ENCODE results near the gene NFIC. TPM values are rescaled to one million over a fixed set of nuclear protein-coding genes. Genes with fewer than 3 reads are reported as not detected.

The NFIC gene
- total RNA-seq, 1 donor from 2014 or later, result 142 TPM

- peaks cover 0 to 51% of the 10 kb centered on the region in 2 donors for H3K36me3 ChIP-seq
- H3K27ac ChIP-seq, result peak overlapping the region; percentile 83
- DNase-seq (ENCODE audit: extremely low spot score in 2 of 2), result no peak
- H3K4me3 ChIP-seq, result no peak overlapping the region
- no peak for TF ChIP-seq POLR2A (IDR thresholded peaks at IDR 0.05)
- no peak for TF ChIP-seq POLR2AphosphoS5 (IDR thresholded peaks at IDR 0.05; ENCODE audit: insufficient read depth in 1 of 2, low read depth in 1 of 2)
- no peak for TF ChIP-seq CTCF (IDR thresholded peaks at IDR 0.05)
- H3K4me1 ChIP-seq, result peaks cover 44% of the 10 kb centered on the region
- H3K27me3 ChIP-seq, result no peaks in the 10 kb centered on the region
- H3K9me3 ChIP-seq, result no peaks in the 10 kb centered on the region
- intact Hi-C loops (cut with DNase I), result no loop called here
Measured at GRCh38 chr19:3454656-3455392, 88.4 kb downstream of the NFIC start.

- Histone ChIP-seq H3K4me3 (no peak overlapping the region), H3K9me3 (no peaks in the 10 kb centered on the region), H3K27me3 (no peaks in the 10 kb centered on the region), H3K27ac (peak overlapping the region; percentile 96), H3K4me1 (peaks cover 50% of the 10 kb centered on the region), H3K36me3 (peaks cover 0 to 49% of the 10 kb centered on the region in 2 donors)
- intact Hi-C loops (cut with DNase I), result no loop called here
- no peak for DNase-seq (ENCODE audit: extremely low spot score in 2 of 2)
- TF ChIP-seq POLR2A (IDR thresholded peaks at IDR 0.05) (no peak), CTCF (IDR thresholded peaks at IDR 0.05) (no peak), POLR2AphosphoS5 (IDR thresholded peaks at IDR 0.05; ENCODE audit: insufficient read depth in 1 of 2, low read depth in 1 of 2) (no peak)
Measured at GRCh38 chr19:3455393-3455955, 89.1 kb downstream of the NFIC start.

GRCh38 chr19:3455960-3456601, 89.7 kb downstream of the NFIC start:
- TF ChIP-seq POLR2AphosphoS5 (IDR thresholded peaks at IDR 0.05; ENCODE audit: insufficient read depth in 1 of 2, low read depth in 1 of 2) (no peak), POLR2A (IDR thresholded peaks at IDR 0.05) (no peak), CTCF (IDR thresholded peaks at IDR 0.05) (no peak)
- Histone ChIP-seq H3K27ac (peak overlapping the region; percentile 96), H3K4me1 (peaks cover 46% of the 10 kb centered on the region), H3K36me3 (peaks cover 0 to 46% of the 10 kb centered on the region in 2 donors), H3K27me3 (no peaks in the 10 kb centered on the region), H3K4me3 (no peak overlapping the region), H3K9me3 (no peaks in the 10 kb centered on the region)
- intact Hi-C loops (cut with DNase I), result no loop called here
- no peak for DNase-seq (ENCODE audit: extremely low spot score in 2 of 2)

GRCh38 chr19:3456925-3457527, 90.6 kb downstream of the NFIC start:
- no peaks in the 10 kb centered on the region for H3K9me3 ChIP-seq
- no peaks in the 10 kb centered on the region for H3K27me3 ChIP-seq
- intact Hi-C loops (cut with DNase I), result no loop called here
- H3K4me3 ChIP-seq, result peak overlapping the region in 1 of 2 donors; percentile 0
- DNase-seq (ENCODE audit: extremely low spot score in 2 of 2), result no peak
- peaks cover 40% of the 10 kb centered on the region for H3K4me1 ChIP-seq
- peaks cover 0 to 48% of the 10 kb centered on the region in 2 donors for H3K36me3 ChIP-seq
- peak overlapping the region; percentile 96 for H3K27ac ChIP-seq
- TF ChIP-seq CTCF (IDR thresholded peaks at IDR 0.05) (no peak), POLR2A (IDR thresholded peaks at IDR 0.05) (no peak), POLR2AphosphoS5 (IDR thresholded peaks at IDR 0.05; ENCODE audit: insufficient read depth in 1 of 2, low read depth in 1 of 2) (no peak)
